ENCODE results near the gene ADIG.

ADIG gene

DNA sequence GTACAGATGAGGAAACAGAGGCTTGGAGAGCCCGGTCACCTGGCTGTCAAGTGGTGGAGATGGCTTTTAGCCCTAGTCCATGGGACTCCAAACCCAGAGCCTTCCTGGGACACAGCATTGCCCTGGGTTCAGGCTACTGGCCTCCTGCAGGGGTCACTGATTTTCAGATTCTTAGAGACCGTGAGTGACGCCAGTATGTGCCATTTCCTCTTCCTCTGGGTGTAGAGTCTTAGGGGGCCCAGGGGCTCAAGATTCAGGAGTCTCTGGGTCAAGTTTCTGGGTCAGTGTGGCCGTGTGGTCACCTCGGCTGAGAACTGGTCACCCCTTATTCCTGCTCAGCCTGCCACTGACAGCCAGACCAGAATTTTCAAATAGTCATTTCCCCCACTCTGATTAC, 21.2 kb downstream of the ADIG start:
- peak; percentile 20 for DNase-seq (ENCODE audit: low spot score)

DNA sequence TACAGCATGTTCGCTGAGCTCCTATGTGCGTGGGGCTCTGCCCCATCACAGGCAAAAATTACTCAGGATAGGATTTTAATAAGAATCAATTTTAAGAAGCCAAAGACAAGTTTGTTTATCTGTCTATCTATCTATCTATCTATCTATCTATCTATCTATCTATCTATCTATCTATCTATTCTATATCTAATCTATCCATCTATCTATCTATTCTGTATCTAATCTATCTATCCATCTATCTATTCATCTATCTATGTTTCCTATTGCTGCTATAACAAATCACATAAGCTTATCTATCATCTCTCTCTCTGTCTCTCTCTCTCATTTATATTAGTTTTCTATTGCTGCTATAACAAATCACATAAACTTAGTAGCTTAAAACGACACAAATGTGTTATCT, 22.3 kb downstream of the ADIG start:
- DNase-seq (ENCODE audit: low spot score), result no peak

DNA sequence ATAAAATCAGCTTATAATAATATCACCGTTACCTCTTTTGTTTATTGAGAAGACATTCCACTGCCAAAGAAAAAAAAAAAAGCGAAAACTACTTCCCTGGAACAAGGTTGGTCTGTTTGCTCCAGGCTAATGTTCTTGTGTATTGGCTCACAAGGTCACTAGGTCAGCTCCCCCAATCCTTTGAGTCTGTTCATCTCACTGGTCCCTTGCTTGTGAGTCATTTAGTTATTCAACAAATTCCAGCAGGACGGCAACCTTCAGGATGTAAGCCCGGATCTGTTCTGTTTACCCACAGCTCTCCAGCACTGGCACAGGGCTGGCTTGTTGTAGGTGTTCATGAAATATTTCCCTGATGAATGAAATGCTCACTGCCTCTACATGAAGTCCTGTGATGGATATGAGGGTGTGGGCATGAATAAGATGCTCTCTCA, 23.9 kb downstream of the ADIG start:
- peak; percentile 43 for DNase-seq (ENCODE audit: low spot score)

DNA sequence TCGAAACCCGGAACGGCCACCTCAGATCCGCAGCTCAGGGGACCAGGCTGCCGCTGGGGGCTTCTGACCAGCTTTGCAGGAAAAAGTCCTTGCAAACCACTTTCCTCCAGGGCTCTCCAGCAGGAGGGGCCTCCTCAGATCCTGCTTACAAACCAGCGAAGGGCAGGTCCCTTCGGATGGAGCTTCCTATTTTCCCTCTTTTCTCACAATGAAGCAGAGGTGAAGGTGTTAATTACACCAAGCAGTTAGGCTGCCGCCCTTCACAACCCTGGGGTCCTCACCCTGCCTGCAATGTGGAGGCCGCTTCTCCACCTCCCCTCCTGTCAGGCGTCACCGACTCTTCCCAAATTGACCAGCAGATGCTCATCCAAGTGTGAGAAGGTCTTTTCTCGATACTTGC, 26.4 kb downstream of the ADIG start:
- no peak for DNase-seq (ENCODE audit: low spot score)

DNA sequence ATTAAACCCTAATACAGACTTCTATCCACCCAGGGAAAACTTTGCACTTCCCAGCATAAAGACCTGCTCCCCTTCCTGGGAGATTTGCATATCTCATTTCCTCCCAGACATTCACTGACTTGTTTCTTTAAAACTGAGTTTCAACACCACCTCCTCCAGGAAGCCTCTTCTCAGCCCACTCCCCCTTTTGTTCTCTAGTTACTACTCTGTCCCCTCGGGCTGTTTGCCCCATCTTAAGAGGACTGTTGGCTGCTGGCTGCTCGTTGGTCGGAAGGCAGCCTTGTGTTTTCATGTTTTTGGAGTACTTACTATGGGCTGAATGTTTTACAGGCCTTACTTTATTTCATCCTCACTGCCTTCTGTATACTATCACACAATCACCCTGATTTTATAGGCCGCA, 27.2 kb downstream of the ADIG start:
- DNase-seq (ENCODE audit: low spot score), result no peak

DNA sequence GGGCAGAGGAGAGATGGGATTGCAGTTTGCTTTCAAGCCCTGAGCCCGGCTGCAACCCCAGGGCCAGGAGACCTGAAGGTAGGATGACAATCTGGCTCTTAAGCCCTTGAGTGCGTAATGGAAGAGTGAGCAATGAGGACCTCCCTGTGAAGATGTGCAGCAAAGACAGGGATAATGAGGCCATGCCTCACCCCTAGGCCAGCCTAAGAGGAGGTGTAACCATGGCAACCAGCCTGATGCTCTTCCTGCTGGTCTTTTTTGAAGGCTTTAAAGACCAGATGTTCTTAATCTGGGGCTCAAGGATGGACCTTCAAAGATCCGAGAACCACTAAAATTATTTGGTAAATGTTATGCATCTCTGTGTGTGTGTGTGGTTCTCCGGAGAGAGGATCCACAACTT, 28.8 kb downstream of the ADIG start:
- DNase-seq (ENCODE audit: low spot score), result no peak

DNA sequence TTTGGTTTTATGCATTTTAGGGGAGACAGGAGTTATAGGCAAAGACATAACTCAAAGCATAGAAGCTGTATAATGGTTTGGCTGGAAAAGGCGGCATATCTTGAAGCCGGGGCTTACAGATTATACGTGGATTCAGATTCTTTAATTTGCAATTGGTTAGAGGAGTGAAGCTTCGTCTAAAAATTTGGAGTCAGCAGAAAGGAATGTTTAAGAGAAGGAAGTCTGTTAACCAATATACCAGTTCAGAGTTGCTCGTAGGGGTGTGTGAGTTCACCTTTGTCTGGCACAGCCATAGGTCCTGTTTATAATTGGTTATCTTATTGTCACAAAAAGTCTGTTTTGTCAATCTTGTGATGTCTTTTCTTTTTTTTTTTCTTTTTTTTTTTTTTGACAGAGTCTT, 29.5 kb downstream of the ADIG start:
- DNase-seq (ENCODE audit: low spot score), result no peak

DNA sequence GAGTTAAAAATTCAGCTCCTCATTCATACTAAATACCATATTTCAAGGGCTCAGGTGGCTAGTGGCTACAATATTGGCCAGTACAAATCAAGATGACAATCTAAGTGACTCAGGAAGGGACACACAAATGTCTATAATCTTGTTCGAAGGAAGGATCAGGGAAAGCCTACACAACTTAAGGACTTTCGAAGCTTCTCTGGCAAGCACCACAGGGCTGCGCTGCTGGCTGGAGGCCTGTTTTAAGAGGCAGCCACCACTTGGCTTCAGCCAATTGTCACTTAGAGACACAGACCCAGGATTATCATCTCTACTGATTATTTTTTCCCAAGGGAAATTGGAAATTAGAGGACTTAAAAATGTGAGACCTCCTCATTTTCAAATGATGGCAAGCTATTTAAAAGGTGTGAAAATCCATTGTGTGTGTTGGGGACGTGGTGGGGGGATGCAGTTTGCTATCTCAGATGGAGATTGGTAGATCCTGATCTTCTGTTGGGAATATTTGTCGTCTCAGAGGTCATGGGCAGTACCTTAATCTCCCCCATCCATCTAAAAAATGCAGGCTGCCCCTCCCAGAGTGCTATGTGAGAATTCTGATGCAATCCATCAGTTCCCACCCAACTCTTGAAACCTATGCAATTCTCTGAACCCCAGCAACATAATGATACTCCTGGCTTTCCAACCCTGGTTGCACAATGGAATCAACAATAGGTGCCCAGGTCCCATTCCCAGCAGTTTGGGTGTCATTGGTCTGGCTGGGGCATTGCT, 31.9 kb downstream of the ADIG start:
- DNase-seq (ENCODE audit: low spot score), result no peak

DNA sequence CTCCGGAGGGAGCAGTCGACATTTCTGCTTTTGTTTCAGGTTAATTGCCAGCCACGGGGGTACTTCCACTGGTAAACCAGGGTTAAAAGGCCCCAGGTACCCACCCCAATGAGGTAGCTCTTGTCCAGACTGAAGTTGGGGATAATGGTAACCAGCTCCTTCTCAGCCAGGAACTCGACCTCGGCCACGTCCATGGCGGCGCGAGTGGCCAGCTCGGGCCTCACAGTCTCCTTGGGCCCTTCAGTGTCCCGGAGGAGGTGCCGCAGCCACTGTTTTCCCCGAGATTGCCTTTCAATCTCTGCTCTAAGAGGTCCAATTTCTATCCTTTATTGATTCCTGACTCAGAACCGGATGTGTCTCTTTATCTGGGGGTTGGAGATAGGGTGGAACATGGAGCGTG, 34.3 kb downstream of the ADIG start:
- DNase-seq (ENCODE audit: low spot score), result no peak

DNA sequence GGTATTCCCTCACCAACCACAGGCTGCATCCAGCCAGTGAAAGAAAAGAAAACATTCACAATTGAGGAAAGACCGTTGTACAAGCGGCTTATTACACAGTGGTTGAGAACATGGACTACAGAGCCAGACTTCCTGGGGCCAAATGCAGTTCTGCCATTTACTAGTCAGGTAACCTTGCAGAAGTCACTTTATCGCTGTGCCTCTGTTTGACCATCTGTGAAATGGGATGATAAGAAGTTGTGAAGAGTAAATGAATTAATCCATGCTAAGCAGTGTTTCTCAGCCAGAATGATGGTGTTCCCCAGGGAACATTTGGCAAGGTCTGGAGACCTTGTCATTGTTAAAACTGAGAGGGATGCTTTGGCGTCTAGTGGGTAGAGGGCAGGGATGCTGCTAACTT, 35.5 kb downstream of the ADIG start:
- no peak for DNase-seq (ENCODE audit: low spot score)

DNA sequence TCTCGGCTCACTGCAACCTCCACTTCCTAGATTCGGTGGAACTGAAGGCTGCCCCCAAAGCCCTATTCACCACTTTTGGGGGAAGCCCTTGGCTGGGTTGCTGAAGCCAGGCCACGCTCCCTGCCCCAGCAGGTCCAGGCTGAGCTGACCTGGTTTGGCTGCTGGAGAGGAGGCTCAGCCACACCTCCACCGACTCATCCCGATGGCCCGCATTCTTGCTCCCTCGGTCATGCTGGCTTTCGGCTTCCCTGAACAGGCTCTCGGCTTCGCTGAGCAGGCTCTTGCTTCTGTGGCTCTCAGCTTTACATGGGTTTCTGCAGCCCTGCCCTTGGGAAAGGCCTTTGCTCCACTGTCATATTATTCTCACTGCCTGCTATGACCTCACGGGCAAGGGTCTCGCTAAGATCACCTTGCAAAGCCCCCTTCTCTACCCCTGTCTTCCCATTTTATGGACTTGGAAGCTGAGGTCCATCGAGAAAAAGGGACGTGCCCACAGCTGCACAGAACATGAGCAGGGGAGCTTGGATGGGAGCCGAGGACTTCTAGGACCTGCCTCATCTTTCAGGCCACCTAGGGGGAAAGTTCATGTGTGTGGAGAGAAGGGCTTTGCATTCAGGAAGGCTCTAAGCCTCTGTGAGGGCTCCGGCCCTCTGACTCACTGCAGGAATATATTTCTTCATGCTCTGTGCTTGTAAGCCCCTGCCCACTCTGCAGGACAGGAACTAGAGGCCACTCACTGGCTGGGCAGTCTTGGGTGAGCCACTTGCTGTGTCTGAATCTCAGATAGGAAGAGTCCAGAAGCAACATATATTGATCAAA, 36.2 kb downstream of the ADIG start:
- no peak for DNase-seq (ENCODE audit: low spot score)

DNA sequence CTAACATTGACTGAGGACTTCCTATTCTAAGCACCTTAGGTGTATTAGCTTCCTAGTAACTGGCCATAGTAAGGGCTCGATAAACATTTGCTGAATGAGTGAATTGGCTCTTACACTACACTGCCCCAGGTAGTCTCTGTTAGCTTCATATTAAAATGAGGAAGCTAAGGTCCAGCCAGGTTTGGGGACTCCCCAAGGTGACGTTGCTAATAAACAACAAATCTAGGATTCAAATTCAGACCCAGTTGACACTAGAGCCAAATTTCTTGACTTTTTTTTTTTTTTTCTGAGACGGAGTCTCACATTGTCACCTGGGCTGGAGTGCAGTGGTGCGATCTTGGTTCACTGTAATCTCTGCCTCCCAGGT, 36.8 kb downstream of the ADIG start:
- no peak for DNase-seq (ENCODE audit: low spot score)

DNA sequence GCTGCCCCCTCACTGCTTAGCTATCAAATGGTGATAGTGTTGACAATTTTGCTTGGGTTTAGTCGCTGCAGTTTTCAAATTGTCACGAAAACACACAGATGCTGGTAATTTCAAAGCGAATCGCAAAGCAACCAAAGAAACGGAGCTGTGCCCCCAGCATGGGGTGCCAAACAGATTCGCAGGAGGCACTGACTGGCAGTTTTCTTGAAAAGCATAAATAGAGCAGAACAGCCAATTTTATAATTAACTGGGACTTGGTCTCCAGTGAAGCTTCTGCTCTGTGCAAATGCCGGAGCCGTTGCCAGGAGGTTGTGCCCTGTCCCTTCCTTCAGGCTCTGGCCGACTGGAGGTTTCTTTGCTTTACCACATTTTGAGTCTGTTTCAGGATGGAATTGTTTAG, 39.4 kb downstream of the ADIG start:
- DNase-seq (ENCODE audit: low spot score), result no peak

DNA sequence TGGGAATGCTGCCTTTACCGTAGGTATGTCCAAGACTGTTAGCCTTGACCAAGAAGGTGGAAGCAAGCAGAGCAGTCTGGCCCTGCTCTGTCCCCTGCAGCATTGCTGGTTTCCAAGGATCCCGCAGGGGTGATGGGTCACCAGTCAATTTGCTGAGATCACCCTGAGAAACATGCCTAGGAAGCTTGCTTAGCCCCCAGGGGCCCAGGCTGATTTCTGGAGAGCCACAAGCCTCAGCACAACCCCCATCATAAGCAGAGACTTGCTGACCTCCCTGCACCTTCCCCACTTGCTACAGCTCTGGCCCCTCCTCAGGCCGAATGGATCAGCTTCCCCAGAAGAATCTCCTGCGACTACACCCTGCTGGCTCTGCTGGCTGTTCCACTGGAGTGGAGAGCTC, 42.1 kb downstream of the ADIG start:
- DNase-seq (ENCODE audit: low spot score), result no peak

DNA sequence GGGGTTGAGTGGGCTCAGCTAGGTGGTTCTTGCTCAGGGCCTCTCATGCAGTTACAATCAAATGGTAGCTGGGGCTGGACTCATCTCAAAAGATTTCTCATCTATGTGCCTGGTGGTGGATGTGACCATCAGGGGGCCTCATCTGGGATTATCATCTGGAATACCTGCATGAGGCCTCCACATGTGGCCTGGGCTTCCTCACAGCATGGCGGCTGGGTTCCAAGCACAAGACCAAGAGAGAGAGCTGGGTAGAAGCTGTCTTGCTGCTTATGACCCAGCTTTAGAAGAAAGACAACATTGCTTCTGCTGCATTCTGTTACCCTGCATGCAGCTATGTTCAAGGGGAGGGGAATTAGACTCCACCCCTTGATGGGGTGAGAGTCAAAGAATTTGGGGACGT, 43.1 kb downstream of the ADIG start:
- DNase-seq (ENCODE audit: low spot score), result no peak

DNA sequence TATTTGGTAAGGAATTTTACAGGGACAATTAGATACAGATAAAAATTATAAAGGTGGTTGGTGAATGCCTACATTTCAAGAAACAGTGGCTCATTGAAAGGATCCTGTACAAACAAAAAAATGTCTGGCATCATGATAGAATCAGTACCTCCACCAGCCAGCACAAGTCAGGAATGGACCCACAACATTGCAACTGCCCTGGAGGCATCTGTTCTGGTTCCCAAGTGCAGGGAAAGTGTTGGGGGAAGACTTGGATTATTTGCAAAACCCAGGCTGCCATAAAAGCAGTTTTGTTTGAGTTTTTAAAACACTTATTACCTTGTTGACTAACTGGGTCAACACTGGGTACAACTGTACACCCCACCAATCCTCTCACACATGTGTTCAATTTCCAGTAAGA, 44.9 kb downstream of the ADIG start:
- no peak for DNase-seq (ENCODE audit: low spot score)

DNA sequence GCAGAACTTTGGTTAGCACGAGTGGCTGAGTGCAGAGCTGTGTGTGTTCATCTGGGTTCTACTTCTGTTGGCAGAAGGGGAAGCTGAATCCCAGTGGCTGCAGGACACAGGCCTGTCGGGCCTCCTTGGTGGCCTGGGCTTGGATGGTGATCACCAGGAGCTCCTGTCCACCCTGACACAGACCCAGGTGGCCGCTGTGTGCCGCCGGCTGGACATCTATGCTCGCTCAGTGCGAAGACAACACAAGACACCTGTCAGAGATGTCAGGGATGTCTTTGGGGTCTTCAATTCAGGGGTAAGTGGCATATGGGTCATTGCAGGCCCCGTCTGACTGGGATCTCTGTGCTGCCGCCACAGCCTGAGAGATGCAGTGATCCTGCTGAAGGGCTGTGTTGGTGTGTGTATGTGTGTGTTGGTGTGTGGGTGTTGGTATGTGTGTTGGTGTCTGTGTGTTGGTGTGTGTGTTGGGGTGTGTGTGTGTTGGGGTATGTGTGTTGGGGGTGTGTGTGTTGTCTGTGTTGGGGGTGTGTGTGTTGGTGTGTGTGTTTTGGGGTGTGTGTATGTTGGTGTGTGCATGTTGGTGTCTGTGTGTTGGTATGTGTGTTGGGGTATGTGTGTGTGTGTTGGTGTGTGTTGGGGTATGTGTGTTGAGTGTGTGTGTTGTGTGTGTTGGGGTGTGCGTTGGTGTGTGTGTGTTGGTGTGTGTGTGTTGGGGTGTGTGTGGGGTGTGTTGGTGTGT, 46.1 kb downstream of the ADIG start:
- DNase-seq (ENCODE audit: low spot score), result no peak

DNA sequence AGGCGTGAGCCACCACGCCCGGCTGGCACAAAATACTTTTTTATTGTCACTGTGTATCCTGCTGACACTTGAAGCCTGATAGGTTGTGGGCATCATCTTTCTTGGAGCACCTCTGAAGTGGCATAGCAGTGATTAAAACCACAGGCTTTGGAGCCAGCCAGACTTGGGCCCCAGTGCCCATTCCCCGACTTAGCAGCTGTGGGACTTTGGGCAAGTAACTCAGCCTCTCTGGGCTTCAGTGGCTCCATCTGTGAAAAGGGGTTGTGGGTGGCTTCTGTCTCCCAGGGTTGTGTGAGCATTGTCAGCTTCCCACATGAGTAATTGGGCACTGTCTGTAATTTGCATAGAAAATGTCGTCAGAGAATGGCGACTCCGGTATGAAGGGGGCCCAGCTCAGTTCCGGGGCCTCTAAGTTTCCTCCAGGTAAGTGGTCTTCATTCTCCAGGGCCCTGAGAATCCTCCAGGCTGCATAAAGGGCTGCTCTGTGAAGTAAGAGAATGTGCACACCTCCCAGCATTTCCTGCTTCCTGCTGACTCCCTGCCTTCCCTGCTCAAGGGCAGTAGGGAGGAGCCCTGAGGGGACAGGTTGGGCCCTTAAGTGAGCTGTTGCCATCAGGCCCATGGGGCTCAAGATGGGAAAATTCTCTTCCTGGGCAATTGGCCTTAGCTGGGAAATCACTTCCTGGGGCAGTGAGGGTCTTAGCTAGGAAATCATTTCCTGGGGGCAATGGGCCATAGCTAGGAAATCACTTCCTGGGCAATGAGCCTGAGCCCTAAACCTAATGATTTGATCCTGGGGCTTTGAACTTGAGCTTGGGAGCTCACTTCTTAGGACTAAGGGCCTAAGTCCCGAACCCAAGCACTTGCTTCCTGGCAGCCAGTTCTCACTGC, 47.8 kb downstream of the ADIG start:
- no peak for DNase-seq (ENCODE audit: low spot score)

DNA sequence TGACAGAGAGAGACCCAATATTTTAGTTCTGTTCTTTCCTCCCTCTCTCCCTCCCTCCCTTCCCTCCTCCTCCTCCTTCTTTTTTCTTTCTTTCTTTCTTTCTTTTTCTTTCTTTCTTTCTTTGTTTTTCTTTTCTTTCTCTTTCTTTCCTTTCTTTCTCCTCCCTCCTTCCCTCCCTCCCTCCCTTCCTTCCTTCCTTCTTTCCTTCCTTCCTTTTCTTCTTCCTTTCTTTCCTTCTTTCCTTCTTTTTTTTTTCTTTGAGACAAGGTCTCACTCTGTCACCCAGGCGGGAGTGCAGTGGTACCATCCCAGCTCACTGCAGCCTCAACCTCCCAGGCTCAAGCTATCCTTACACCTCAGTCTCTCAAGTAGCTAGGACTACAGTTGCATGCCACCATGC, 49.0 kb downstream of the ADIG start:
- no peak for DNase-seq (ENCODE audit: low spot score)

DNA sequence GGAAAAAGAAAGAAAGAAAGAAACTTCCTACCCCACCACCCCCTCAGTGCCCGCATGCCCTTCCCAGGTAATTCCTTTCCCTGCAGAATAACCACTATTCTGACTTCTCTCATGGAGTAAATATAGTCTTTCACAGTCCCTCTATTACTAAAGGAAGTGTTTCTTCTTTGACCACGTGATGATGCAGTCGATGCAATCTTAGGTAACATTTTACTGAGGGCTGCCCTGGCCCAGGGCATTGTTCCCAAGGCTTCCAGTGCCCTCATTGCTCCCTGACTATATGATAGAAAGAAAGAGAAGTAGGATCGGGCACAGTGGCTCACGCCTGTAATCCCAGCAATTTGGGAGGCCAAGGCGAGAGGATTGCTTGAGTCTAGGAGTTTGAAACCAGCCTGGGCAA, 49.7 kb downstream of the ADIG start:
- no peak for DNase-seq (ENCODE audit: low spot score)

DNA sequence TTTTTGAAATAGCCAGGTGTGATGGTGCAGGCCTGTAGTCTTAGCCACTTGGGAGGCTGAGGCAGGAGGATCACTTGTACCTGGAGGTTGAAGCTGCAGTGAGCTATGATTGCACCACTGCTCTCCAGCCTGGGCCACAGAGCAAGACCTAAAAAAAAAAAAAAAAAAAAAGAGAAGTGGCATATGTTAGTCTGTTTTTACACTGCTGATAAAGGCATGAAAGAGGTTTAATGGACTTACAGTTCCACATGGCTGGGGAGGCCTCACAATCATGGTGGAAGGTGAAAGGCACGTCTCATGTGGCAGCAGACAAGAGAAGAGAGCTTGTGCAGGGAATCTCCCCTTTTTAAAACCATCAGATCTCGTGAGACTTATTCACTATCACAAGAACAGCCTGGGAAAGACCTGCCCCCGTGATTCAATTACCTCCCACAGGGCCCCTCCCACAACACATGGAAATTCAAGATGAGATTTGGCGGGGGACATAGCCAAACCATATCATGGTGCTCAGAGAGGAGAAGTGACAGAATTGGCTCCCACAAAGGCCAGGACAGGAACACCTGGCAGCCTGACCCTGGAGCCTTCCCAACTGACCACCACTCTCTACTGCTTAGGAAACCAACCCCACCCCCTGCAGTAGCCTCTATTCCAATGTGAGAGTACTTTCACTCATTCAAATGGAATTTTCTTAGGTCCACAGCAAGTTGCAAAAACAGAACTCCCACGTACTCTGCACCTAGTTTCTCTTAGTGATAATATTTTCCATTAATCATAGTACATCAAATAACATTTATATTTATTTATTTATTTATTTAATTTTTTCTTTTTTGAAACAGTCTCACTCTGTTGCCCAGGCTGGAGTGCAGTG, 50.4 kb downstream of the ADIG start:
- no peak for DNase-seq (ENCODE audit: low spot score)
